ENCODE data around the gene GDF15.

The GDF15 gene

GRCh38 chr19:18432275-18433014 lies 46.5 kb downstream of the GDF15 start:
- no peak for DNase-seq

- DNase-seq = no peak
Measured at GRCh38 chr19:18433015-18433691, 47.2 kb downstream of the GDF15 start.

DNA sequence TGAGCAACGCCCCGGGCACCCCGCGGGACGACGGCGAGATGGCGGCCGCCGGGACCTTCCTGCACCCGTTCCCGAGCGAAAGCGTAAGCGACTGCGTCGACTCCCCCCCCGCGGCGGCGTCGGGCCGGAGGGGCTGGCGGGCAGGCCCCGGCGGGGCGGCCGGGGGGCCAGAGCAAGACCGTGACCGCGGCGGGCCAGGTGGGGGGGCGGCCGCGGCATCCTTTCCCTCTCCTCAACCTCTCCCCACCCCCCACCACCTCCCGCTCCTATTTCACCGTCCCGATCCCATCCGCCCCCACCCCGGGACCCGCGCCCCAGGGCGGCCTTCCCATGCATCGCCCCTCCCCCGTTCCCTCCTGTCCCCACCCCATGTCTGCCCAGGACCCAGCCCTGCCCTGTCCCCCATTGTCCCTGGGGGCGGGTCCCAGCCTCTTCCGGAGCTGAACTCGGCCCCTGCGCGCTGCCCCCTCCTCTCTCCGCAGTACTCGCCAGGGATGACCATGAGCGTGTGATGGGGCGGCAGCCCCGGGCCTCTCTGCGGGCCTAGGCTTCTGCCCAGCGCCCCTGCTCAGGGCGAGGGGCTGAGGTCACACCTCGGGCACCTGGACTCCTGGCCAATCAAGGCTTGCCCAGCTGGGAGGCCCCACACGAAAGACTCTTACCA lies 47.9 kb downstream of the GDF15 start:
- no peak for DNase-seq

DNA sequence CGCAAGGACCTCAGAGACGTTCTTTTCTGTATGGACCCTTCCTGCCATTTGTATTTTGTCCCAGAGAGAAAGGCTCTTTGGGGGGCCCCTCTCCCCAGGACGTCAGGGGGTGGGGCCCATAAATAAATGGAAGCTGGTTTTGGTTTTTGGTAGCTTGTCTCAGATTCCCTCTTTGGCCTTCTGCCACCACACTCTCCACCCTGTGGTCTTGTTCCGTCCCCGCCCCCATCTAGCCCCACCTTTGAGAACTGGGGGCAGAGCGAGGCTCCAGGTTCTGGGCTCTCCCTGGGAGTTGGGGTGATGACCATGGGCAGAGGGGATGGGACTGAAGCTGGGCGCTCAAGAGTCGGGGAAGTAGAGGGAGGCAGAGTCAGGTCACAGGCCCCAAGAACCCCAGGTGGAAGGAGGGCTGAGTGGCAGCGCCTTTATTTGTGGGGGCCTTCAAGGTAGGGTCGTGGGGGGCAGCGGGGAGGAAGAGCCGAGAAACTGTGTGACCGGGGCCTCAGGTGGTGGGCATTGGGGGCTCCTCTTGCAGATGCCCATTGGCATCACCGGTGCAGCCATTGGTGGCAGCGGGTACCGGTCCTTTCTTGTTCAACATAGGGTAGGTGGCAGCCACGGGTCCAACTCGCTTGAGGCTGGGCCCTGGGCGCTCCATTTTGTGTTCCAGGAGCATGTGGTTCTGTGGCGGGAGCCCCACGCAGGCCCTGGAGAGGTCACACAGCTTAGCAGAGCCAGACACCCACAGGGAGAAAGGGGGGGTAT lies 48.6 kb downstream of the GDF15 start:
- no peak for DNase-seq

- no peak for DNase-seq
Measured at GRCh38 chr19:18435178-18435841, 49.4 kb downstream of the GDF15 start.

DNA sequence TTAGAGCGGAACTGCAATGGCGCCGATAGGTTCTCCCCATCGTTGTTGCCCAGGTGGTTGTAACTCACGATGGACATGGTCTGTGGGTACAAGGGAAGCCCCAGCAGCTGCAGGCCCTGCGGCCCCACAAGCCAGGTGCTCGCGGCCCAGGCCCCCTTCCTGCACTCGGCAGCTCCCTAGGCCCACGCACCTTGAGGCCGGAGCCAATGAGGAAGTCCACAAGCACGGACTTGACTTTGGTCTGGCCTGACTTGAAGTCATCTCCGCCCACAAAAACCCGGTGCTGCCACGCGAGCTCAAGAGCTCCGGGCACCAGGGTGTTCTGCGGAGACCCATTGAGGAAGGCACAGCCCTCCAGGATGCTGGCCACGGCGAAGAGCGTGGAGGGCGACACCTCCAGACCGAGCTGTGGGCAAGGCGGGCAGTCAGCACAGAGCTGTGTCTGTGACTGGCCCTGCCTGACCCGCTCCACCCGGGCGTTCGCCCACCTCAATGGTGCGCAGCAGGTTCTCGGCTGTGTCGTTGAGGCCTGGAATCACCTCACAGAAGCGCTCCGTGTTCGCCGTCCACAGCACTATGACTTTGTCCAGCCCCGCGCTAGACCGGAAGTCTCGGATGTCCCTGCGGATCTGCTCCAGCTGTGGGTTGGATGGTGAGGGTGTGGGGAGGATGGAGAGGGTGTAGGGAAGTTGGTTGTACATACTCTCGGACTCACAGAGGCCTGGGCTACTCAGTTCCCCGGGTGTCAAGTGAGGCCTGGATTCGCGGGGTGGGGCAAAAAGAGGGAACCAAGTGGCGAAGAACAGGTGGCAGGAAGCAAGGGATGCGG lies 50.1 kb downstream of the GDF15 start:
- DNase-seq = no peak

GRCh38 chr19:18436671-18437490 lies 50.9 kb downstream of the GDF15 start:
- no peak for DNase-seq

DNA sequence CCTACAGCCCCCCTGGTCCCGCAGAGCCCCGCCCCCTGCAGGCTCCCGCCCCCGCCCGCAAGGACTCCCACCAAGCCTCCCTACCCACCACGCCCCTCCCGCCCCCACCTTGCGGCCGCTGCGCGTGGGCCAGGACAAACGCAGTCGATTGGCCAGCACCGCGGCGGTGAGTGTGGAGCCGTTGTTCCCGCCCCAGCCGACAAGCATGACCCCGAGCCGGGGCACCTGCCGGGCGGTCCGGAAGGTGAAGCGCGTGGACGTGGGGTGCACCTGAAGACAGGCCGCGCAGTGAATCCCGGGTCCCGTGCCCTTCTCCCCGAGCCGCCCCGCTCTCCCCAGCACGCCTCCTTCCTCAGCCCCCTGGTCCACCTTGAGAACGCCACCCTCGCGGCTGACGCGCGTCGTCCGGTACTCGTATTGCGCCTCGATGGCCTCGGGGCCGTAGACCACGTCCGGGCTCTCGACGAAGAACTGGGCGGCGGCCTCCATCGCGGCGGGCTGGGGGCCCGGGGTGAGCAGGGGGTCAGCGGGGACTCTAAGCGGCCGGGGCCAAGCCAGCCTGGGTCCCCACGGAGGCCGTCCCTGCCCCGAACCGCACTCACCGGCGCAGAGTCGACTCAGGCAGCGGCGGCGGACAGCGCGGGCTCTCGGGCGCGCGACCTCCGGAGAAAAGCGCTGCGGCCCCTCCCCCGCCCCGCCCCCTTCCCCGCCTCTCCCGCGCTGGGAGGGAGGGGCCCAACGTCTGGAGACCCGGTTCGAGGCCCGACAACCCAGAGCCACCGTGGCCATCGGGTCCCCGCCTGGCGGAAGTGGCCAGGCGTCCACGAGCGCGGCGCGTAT lies 51.8 kb downstream of the GDF15 start, which contains the start of gene ISYNA1:
TSS of gene ISYNA1 (minus strand) at position 643 of the 840 bp plus-strand sequence. CDS start at position 489, 154 bp downstream.
- DNase-seq = no peak

DNA sequence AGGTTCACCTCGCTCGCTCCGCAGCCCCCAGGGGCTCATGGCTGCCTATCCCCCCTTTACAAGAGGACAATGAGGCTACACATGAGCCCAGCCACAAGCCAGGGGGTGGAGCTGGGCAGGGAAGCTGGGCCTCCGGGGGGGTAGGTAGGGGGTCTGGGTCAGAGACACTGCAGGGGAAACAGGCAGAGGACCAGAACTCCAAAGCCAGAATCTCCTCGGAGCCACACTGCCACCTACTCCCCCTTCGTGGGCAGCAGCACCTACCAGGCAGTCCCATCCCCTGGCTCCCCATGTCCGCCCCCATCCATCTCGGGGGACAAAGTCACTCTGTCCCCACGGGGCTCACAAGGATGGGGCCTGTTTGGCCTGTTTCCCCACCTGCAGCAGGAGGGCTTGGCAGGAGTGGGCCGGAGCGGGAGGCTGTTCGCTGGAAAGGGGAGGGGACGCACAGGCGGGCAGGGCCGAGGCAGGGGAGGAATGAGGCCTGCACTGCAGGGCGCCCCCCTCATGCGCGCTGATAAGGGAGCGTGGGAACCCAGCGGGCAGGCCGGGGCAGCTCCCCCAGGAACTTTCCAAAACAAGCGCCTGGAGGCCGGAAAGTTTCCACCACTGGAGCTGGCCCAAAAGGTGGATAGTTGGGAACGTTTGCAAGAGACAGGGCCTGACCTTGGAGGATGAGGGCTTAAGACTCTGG lies 52.5 kb downstream of the GDF15 start:
- no peak for DNase-seq

All from NCI-H1417 treated with DMSO at 0.1 percent for 48 hours (cell line).